ENCODE data around the gene MTMR12. TPM values are rescaled to one million over a fixed set of nuclear protein-coding genes. Genes with fewer than 3 reads are reported as not detected.

Gene MTMR12, protein sequence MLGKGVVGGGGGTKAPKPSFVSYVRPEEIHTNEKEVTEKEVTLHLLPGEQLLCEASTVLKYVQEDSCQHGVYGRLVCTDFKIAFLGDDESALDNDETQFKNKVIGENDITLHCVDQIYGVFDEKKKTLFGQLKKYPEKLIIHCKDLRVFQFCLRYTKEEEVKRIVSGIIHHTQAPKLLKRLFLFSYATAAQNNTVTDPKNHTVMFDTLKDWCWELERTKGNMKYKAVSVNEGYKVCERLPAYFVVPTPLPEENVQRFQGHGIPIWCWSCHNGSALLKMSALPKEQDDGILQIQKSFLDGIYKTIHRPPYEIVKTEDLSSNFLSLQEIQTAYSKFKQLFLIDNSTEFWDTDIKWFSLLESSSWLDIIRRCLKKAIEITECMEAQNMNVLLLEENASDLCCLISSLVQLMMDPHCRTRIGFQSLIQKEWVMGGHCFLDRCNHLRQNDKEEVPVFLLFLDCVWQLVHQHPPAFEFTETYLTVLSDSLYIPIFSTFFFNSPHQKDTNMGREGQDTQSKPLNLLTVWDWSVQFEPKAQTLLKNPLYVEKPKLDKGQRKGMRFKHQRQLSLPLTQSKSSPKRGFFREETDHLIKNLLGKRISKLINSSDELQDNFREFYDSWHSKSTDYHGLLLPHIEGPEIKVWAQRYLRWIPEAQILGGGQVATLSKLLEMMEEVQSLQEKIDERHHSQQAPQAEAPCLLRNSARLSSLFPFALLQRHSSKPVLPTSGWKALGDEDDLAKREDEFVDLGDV
- total RNA-seq, result 15.3 TPM

DNA sequence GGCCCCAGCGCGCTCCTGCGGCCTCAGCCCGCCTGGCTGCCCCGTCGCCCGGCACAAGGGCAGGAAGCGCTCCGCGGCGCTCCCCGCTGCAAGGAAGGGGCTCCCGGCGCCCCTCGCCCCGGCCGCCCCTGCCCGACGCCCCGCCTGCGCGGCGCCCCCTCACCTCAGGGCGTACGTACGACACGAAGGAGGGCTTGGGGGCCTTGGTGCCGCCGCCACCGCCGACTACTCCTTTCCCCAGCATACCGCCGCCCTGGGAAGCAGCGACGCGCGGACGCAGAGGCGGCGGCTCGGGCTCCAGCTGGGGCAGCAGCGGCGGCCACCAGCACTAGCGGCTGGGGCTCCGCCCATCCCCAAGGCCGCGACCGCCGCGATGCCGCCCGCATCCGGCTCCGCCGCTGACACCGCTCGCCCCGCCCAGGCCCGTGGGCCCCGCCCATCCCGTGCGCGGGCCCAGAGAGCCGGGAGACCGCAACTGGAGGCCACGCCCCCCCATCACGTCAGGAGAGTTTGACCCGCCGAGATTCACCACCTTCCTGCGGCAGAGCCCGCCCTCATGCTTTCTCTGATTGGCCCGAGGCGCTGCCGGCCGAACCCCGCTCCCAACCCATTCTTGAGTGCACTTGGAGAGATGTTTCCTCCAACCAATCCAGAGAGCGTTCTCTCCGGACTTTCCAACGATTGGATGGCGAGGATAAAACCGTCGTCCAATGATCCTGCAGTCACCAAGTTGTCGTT lies at the start of gene MTMR12:
MTMR12 (minus strand) TSS at position 345 of the 738 bp plus-strand sequence; CDS start at position 244, 101 bp downstream.
- ATAC-seq (peak; percentile 93), DNase-seq (ENCODE audit: low spot score) (peak; percentile 100)

DNA sequence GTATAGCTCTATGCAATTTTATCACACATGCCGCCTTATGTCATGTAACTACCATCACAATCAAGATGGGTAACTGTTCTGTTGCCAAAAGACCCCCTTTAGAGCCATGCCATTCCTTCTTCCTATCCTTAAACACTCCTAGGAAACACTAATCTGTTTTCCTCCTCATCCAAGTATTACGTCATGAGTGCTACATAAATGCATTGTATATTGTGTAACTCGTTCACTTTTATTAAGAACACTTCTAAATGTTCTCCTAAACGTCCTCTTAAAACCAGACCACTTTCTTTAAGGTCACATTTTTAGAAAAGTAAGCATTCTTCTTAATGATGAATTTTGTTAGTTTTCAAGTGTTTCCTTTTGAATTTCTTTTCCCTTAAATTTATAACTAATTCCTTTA lies 49.8 kb upstream of the MTMR12 start:
- DNase-seq (ENCODE audit: low spot score) (no peak), ATAC-seq (no peak)

DNA sequence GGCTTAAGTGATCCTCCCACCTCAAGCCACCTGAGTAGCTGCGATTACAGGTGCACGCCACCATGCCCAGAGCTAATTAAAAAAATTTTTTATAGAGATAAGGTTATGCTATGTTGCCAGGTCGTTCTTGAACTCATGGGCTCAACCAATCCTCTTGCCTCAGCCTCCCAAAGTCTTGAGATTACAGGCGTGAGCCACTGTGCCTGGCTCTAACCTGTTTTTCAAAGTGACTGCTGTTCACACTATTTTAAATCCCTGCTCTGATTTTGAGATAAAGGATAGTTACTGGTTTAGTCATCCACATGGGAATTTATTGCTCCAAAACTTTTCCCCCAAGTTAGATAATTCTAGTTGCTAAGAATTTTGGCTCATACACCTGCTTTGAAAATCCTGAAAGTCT lies 48.2 kb upstream of the MTMR12 start:
- DNase-seq (ENCODE audit: low spot score) (no peak), ATAC-seq (no peak)

DNA sequence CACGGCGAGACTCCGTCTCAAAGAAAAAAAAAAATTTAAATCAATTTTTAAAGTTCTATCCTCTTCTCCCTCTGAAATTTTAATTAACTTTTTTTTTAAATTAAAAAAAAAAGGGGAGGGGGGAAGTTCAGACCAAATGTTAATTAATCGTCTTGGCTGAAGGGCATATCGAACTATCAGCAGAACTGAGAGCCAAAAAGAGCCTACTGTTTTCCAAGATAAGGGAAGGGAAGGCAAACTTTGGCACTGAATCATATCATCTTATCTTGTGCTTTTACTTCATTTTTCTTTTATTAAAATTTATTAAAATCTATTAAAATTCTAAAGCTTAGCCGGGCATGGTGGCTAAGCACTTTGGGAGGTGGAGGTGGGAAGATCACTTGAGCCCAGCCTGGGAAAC lies 45.9 kb upstream of the MTMR12 start:
- ATAC-seq (no peak), DNase-seq (ENCODE audit: low spot score) (no peak)

DNA sequence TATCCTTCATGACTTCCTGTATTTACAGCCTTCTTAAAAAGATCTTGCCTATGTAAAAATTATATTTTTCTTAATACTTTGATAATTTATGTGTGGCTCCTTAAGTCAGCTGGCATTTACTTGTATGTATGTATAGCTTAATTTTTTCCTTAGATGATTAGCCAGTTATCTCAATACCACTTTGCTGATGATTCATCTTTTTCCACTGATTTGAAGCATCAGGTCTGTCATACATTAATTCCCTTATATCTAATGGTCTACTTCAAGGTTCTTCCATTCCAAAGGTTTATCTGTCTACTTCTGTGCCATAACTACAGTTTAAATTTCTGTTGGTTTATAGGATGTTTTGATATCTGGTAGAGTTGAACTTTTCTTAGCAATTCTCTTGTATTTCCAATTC lies 44.9 kb upstream of the MTMR12 start:
- DNase-seq (ENCODE audit: low spot score), result no peak
- ATAC-seq, result no peak

DNA sequence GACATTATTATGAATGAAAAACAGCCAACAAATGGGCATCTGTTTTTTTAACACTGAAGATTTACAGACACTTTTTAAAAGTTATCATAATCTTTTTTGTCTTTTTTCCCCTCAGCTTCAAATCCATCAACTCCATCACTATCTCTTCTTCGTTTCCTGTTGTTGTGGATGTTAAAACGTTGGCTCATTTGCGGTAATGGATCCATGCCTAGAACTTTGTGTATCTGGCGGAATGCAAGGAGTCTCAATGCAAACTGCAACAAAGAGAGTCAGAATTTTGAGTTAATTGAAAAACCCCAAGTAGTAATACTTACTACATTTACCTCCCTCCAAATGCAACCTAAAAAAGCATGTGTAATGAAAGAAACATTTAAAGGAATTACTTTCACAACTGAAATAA lies 42.9 kb upstream of the MTMR12 start:
- ATAC-seq (no peak), DNase-seq (ENCODE audit: low spot score) (no peak)

DNA sequence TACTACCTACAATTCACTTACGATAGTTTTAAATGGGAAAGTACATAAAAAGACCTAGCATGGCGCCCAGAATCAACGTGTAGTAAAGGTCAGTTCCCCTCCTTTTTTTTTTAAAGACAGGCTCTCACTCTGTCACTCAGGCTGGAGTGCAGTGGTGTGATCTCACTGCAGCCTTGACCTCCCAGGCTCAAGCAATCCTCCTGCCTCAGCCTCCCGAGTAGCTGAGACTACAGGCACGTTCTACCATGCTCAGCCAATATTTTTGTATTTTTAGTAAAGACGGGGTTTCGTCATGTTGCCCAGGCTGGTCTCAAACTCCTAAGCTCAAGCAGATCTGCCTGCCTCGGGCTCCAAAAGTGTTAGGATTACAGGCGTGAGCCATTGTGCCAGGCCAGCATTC lies 40.7 kb upstream of the MTMR12 start:
- ATAC-seq (no peak), DNase-seq (ENCODE audit: low spot score) (no peak)

DNA sequence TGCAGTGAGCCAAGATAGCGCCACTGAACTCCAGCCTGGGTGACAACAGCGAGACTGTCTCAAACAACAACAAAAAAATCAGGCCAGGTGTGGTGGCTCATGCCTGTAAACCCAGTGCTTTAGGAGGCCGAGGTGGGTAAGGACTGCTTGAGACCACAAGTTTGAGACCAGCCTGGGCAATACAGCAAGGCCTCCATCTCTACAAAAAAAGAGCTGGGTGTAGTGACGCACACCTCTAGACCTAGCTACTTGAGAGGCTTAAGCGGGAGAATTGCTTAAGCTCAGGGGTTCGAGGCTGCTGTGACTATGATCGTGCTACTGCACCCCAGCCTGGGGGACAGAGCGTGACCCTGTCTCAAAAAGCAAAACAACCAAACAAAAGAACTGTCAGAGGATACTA lies 39.9 kb upstream of the MTMR12 start:
- DNase-seq (ENCODE audit: low spot score) (no peak), ATAC-seq (no peak)

DNA sequence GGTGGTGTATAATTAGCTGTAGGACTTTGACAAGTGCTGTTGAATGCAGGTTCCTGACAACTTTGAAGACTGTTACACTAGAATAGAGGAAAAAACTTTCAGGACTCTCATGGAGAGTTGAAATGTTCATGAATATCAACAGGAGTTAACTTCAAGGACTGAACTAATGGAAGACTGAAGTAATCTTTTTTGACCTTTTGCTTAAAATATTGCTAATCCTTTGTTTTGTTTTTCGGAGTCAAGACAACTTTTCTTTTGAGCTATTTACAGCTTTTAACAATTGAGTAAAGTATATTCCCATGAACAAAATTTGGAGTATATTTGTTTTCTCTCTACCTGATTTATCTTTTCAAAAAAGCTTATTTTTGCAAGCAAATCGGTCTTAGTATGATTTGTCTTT lies 34.1 kb upstream of the MTMR12 start:
- no peak for DNase-seq (ENCODE audit: low spot score)
- ATAC-seq, result no peak

DNA sequence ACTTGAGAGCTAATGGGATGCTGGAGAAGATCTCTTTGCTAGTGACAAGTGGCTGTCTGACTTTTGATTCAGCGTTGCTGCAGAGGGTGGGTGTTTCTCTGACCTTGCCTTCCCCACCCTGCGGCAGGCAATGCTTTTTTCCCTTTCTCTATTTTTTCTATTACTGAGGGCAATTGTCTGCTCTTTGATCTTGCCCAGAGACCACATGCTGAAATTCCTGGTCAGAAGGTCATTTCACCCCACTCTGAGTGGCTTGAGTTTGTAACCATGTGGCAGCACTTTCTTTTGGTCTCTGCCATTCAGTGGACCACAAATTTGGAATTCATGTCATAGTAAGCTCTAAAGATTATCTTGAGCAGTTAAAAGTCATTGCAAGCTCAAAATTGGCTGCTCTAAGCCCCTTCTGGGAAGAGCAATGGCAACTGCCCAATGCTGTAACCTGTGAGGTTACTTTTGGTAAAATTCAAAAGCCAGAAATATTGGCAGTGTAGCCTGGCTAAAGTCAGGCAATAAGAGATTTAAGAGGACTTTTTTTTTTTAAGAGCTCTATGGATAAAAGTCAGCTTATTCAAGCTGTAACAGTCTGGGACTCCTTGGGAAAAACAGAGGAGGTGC lies 30.4 kb upstream of the MTMR12 start:
- ATAC-seq (peak; percentile 79), DNase-seq (ENCODE audit: low spot score) (no peak)

DNA sequence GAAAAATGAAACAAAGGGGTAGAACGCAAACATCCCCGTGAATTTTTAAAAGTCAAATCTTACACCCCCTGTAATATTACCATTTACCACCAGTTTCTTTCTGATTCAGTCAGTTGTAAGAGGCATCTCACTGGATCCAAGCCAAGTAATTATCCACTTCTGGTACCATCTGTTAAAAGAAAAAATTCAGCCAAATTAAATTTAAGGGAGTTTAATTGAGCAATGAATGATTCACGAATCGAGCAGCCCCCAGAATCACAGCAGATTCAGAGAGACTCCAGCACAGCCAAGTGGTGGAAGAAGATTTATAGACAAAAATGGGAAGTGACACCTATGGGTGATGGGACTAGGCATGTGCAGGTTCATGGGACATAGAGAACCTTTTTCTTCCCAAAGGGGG lies 29.9 kb upstream of the MTMR12 start:
- DNase-seq (ENCODE audit: low spot score) (no peak), ATAC-seq (no peak)

DNA sequence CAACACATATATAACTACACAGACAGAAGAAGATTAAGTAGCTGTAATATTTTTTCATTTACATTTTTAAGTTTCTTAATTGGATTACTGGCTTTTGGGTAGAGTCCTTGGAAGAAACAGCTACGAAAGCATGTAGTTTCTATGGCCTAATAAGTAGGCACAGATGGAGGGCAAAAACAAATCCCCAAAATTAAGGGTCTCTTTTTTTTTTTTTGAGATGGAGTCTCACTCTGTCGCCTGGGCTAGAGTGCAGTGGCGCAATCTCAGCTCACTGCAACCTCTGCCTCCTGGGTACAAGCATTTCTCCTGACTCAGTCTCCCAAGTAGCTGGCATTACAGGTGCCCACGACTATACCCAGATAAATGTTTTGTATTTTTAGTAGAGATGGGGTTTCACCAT lies 27.1 kb upstream of the MTMR12 start:
- no peak for ATAC-seq
- no peak for DNase-seq (ENCODE audit: low spot score)

DNA sequence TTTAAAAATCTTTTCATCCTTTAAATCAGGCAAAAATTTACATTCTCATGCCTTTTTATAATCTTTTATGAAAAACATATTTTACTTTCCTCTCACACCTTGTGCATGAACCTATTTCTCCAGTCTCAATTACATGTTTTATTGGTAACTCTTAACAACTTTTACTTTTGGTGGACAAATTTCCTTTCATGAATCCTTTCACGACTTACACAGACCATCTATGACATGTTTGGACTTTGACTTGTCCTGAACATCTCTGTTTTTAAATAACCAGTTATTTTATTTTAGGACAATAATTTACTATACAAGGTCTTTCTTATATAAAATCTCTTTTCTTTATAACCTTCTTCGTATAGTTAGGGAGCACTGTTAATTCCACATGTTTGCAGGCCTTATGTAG lies 26.5 kb upstream of the MTMR12 start:
- DNase-seq (ENCODE audit: low spot score), result no peak
- no peak for ATAC-seq

DNA sequence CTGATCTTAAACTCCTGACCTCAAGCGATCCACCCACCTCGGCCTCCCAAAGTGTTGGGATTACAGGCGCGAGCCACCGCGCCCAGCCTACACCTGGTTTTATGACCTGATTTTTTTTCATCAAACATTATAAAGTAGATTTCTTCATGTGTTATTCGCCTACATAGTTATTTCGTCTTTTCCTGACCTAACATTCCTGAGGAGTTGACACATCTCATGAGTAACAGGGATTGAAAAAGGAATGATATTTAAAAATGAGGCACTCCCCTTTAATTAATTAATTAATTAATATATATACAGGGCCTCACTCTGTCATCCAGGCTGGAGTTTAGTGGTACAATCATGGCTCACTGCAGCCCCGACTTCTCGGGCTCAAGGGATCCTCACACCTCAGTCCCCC lies 20.2 kb upstream of the MTMR12 start:
- ATAC-seq, result no peak

DNA sequence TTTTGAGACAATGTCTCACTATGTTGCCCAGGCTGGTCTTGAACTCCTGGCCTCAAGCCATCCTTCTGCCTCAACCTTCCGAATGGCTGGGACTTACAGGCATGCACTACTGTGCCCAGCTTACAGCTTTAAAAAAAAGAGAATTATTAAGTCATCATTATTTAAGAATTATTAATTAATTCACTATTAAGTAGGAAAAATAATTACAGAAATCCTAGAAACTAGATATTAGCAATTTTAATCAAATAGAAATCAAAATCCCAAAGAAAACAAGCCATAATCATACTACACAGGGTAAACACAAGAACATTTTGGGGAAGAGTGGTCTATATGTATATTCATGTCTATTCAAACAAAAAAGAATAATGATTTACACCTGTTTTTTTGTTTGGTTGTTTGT lies 19.6 kb upstream of the MTMR12 start:
- DNase-seq (ENCODE audit: low spot score), result no peak
- ATAC-seq, result no peak

More for the DNA sequence above, 20.2 kb upstream of the MTMR12 start:
- no peak for DNase-seq (ENCODE audit: low spot score)

DNA sequence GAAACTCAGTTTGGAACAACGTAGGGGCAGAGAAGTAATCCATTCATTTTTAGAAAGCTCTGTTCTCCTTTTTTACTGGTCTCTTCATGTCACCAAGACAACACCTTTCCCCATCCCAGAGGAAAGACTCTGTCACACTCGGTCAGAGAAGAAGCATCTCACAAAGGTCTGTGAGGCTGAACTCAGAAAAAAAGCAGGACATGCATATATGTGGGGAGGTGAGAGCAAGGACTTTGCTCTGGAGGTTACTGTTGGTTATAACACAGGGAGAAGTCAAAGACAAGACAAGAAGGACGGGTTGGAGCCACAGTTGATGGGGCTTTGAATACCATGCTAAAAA lies 19.2 kb upstream of the MTMR12 start:
- ATAC-seq (no peak), DNase-seq (ENCODE audit: low spot score) (no peak)

DNA sequence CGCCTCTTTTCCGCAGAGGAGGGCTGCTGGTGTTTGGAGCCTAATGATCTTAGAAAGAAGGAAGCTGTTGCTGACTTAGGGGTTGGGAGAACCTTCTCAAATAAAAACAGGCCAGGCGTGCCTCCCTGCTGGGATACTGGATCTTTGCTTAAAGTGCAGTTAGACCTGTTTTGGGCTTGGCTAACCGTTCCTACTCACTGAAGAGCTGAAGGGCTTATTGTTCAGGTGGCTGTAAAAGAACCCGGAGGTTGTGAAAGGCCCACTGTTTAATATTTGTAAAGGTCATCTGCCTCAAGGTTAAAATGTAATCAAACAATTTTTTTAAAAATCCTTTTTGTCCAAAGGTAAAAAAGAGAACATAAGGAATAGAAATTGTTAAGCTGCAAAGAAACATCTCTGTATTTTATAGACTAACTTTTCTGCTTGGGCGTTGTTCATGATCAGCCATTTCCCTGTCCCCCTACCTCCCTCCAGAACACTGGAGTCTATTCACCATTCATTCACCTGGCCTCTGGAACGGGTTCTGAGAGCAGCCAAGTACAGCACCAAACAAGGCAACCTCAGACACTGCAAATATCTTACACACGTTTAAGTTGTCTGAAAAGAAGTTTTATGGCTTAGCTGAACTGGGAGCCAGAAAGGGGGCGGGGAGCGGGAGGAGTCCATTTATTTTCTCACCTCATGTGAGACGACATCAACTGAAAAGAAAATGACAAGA lies 18.6 kb upstream of the MTMR12 start:
- ATAC-seq (peak; percentile 55), DNase-seq (ENCODE audit: low spot score) (no peak)

DNA sequence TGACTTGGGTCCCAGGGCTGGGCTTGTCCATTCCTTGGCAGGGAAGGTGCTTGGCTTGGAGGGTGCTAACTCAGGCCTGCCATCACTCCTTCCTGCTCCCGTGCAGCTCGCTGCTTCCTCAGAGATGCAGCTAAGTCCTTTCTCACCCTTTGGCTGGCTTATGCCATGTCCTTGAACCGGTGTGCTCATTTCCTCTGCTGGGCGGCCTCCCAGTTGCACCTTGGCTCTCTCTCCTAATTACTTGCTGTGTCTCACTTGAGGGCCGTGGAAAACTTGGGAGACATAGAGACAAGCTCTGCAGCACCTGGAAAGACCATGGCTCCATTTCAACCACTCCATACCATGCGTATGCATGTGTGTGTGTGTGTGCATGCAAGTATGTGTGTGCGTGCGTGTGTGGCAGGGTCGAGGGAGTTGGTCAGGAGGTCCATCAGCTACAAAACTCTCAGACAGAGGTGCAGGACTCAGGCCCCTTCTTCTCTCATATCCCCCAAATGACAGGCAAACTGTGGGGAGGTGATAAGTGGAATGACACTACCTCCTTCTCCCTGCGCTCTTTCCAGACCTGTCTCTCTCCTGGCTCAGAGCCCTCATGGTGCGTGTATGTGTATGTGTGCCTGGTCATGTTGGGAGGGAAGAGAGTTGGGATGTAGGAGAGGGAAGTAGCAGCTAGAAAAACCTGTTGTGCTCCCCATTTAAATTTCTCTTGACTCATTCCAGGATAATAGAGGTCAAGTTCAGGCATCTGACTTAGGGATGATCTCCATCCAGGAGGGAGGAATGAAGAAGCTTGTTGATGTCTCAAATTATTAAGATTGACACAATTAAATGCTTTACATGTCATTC lies 17.6 kb upstream of the MTMR12 start:
- no peak for DNase-seq (ENCODE audit: low spot score)
- ATAC-seq, result peak; percentile 63

DNA sequence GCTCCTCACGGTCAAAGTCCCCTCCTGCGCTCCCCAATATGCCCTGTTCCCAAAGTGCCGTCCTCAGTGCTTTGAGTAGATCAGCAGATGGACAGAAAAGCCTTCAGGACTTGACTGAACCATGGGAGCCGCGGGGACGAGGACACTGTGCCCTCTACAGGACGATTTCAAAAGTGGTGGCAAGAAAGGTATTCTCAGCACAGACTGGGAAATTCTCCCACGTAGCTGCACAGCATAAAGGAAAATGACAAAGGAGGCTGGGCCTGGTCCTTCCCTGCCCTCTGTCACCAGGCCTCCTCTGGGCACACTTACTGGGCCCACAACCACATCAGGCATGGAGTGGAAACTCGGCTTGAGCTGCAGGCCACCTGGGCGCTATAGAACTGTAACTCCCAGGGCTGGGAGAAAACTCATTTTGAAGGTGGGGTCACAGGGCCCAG lies 16.7 kb upstream of the MTMR12 start:
- ATAC-seq (peak; percentile 92), DNase-seq (ENCODE audit: low spot score) (peak; percentile 68)
